PC-3 (cell line): ENCODE data around the gene SEPTIN12. TPM values are rescaled to one million over a fixed set of nuclear protein-coding genes. Genes with fewer than 3 reads are reported as not detected.

Source experiments
- ATAC-seq: fragments of 200-7000 bp; cut with Tn5 transposase; 2 replicates; pipeline ENCODE4 v1.9.1; 2020; ENCODE audit warnings: mild to moderate bottlenecking, moderate library complexity
- BruUV-seq: library from RNA; stranded (reverse); fragments of 400-500 nt; replicated peaks from 2 replicates; lab custom pipeline; 2021; lab: Mats Ljungman, UMichigan
- CTCF ChIA-PET: fragments of 300-600 bp; sonication (Branson Sonifier 250); formaldehyde crosslinking; loops from one replicate; lab custom pipeline; 2022; ENCODE audit warnings: antibody characterized with exemption; lab: Charles Lee
- POLR2A ChIA-PET: fragments of 300-600 bp; sonication (Branson Sonifier 250); formaldehyde crosslinking; loops from one replicate; lab custom pipeline; 2022; ENCODE audit warnings: antibody characterized with exemption; ENCODE audit not compliant: unreplicated experiment; lab: Charles Lee
- DNase-seq: peaks from one replicate; pipeline ENCODE4 v3.0.0-alpha.2; 2015
- H2AFZ ChIP-seq: fragments of 300-600 bp; sonication (generic); 2 replicates; pipeline ENCODE4 v1.6.0; 2016; ENCODE audit warnings: antibody characterized with exemption, low read length
- H3F3A ChIP-seq: fragments of 300-600 bp; sonication (generic); one replicate; pipeline ENCODE4 v1.6.0; 2017; ENCODE audit warnings: antibody characterized with exemption, low read length, control low read depth, mild to moderate bottlenecking; ENCODE audit not compliant: unreplicated experiment
- H3K27ac ChIP-seq: fragments of 300-600 bp; sonication (generic); 2 replicates; pipeline ENCODE4 v1.5.1; 2016; ENCODE audit warnings: mild to moderate bottlenecking, low read length
- H3K27me3 ChIP-seq: fragments of 300-600 bp; sonication (generic); 2 replicates; pipeline ENCODE4 v1.6.1; 2016; ENCODE audit warnings: low read length, mixed read lengths
- H3K36me3 ChIP-seq: fragments of 300-600 bp; sonication (generic); 2 replicates; pipeline ENCODE4 v1.6.1; 2016; ENCODE audit warnings: low read depth, mixed run types, low read length, mixed read lengths
- H3K4me1 ChIP-seq: fragments of 300-600 bp; sonication (generic); 2 replicates; pipeline ENCODE4 v1.5.1; 2016; ENCODE audit warnings: low read length; ENCODE audit not compliant: insufficient read depth
- H3K4me2 ChIP-seq: fragments of 300-600 bp; sonication (generic); 2 replicates; pipeline ENCODE4 v1.6.0; 2016; ENCODE audit warnings: low read length
- H3K4me3 ChIP-seq: fragments of 300-600 bp; sonication (generic); 2 replicates; pipeline ENCODE4 v1.5.1; 2016; ENCODE audit warnings: mild to moderate bottlenecking, low read length, mixed read lengths
- H3K79me2 ChIP-seq: fragments of 300-600 bp; sonication (generic); 2 replicates; pipeline ENCODE4 v1.6.1; 2017; ENCODE audit warnings: low read length, mixed read lengths
- H3K9ac ChIP-seq: fragments of 300-600 bp; sonication (generic); 2 replicates; pipeline ENCODE4 v1.6.0; 2016; ENCODE audit warnings: mild to moderate bottlenecking, low read length
- H3K9me2 ChIP-seq: fragments of 300-600 bp; sonication (generic); replicated peaks from 2 replicates; pipeline ENCODE4 v1.6.1; 2016; ENCODE audit warnings: mixed run types, low read length, mixed read lengths
- H3K9me3 ChIP-seq: fragments of 300-600 bp; sonication (generic); 2 replicates; pipeline ENCODE4 v1.6.1; 2016; ENCODE audit warnings: low read length, mixed read lengths
- H4K20me1 ChIP-seq: fragments of 300-600 bp; sonication (generic); 2 replicates; pipeline ENCODE4 v1.6.1; 2016; ENCODE audit warnings: low read length, mixed read lengths
- EZH2 ChIP-seq: fragments of 300-600 bp; sonication (generic); IDR thresholded peaks from one replicate; pipeline ENCODE4 v1.6.1; 2017; ENCODE audit warnings: antibody characterized with exemption, mild to moderate bottlenecking, low read length; ENCODE audit not compliant: unreplicated experiment
- EZH2phosphoT487 ChIP-seq: fragments of 300-600 bp; sonication (generic); IDR thresholded peaks from 2 replicates; pipeline ENCODE4 v1.6.1; 2018; ENCODE audit warnings: mild to moderate bottlenecking, antibody characterized with exemption, low read length, borderline replicate concordance
- intact Hi-C: fragments of 100-400 bp; cut with micrococcal nuclease; formaldehyde crosslinking; loops from 2 replicates; pipeline ENCODE4 v1.9.0; 2023
- total RNA-seq: library from RNA; depleted of rRNA; stranded (reverse); fragments of >200 nt; gene quantifications from 2 replicates; pipeline ENCODE4 v1.2.3, GENCODE V29; 2014
- TF ChIP-seq, protein P1 (sequence below): fragments of 300-600 bp; sonication (generic); conservative IDR thresholded peaks from 2 replicates; pipeline ENCODE4 v1.5.1; 2017; ENCODE audit warnings: antibody characterized with exemption, low read depth, mild to moderate bottlenecking, low read length

Gene SEPTIN12
- total RNA-seq, 1 experiment from 2014 or later = not detected

DNA sequence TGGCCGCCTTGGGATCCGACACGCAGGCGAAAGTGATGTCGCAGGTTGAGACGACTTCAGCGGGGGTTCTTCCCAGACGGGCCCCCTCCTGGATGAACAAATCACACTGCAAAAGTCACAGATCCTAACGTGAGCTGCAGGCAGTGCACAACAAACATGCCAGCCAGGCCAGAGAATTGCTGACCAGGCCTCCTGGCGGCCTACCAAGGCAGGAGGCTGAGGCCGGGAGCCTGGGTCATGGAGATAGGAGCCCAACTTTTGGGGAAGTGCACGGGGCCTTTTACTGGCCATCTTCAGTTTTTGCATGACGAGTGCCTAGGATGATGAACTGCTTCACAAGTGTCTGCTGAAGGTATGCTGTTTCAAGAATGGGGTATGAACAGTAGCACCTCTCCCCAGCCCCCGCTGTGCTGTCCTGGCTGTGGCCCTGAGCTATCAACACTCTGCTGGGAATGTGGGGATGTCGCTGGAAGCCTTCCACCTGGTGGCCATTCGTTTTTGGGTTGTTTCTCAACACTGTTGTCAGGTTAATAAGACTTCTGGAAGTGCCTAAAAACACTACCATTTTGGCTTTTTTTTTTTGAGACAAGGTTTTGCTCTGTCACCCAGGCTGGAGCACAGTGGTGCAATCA is 26.5 kb upstream of the SEPTIN12 start:
- H3K4me1 ChIP-seq = no peaks in the 10 kb centered on the region
- no peaks in the 10 kb centered on the region for H3K79me2 ChIP-seq
- H3K9me2 ChIP-seq = no peaks in the 10 kb centered on the region
- no peaks in the 10 kb centered on the region for H3F3A ChIP-seq
- intact Hi-C loops = no loop called here
- no peaks in the 10 kb centered on the region for H3K27me3 ChIP-seq
- ATAC-seq (no peak), DNase-seq (no peak)
- H3K4me2 ChIP-seq = no peak overlapping the region
- no peak overlapping the region for H3K9ac ChIP-seq
- no peaks in the 10 kb centered on the region for H4K20me1 ChIP-seq
- no peaks in the 10 kb centered on the region for H3K9me3 ChIP-seq
- H3K4me3 ChIP-seq = no peak overlapping the region
- H3K36me3 ChIP-seq = peaks cover 2% of the 10 kb centered on the region
- ChIA-PET CTCF (no interaction called here), POLR2A (interaction anchor here (0.7 kb wide), 1 partner anchor 80 kb away, joined by 4 read pairs; no protein-coding TSS in a partner anchor)
- H2AFZ ChIP-seq = no peak overlapping the region
- BruUV-seq = no TSS peak
- no peak overlapping the region for H3K27ac ChIP-seq
- TF ChIP-seq EZH2phosphoT487 = no peak
- TF ChIP-seq, protein P1, sequence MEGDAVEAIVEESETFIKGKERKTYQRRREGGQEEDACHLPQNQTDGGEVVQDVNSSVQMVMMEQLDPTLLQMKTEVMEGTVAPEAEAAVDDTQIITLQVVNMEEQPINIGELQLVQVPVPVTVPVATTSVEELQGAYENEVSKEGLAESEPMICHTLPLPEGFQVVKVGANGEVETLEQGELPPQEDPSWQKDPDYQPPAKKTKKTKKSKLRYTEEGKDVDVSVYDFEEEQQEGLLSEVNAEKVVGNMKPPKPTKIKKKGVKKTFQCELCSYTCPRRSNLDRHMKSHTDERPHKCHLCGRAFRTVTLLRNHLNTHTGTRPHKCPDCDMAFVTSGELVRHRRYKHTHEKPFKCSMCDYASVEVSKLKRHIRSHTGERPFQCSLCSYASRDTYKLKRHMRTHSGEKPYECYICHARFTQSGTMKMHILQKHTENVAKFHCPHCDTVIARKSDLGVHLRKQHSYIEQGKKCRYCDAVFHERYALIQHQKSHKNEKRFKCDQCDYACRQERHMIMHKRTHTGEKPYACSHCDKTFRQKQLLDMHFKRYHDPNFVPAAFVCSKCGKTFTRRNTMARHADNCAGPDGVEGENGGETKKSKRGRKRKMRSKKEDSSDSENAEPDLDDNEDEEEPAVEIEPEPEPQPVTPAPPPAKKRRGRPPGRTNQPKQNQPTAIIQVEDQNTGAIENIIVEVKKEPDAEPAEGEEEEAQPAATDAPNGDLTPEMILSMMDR = no peak
- TF ChIP-seq EZH2 = no peak

DNA sequence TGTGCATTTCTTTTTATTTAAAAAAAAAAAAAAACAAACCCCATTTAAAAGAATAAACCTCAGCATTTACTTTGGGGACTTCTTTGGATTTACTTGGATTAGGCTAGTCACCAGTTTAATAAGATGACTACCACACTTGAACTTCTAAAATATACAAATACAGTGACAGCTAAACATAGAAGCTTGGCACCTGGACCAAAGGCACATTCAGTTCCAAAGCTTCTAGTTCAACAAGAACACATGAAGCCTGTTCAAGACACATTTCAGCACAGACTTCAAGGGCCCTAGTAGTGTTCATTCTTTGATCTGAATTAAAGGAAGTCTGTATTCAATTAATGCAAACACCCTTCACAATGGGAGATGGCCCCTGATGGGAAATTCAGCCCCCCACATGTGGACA is 25.9 kb upstream of the SEPTIN12 start:
- no peak for DNase-seq
- Histone ChIP-seq H3K36me3 (peaks cover 2% of the 10 kb centered on the region), H3K27ac (no peak overlapping the region), H4K20me1 (no peaks in the 10 kb centered on the region), H3K27me3 (no peaks in the 10 kb centered on the region), H3K4me1 (no peaks in the 10 kb centered on the region), H3K79me2 (no peaks in the 10 kb centered on the region), H3F3A (no peaks in the 10 kb centered on the region), H2AFZ (no peak overlapping the region), H3K9me3 (no peaks in the 10 kb centered on the region), H3K4me2 (no peak overlapping the region), H3K4me3 (no peak overlapping the region), H3K9me2 (no peaks in the 10 kb centered on the region), H3K9ac (no peak overlapping the region)
- no TSS peak for BruUV-seq
- ChIA-PET CTCF (no interaction called here), POLR2A (no interaction called here)
- TF ChIP-seq EZH2phosphoT487 = no peak
- TF ChIP-seq EZH2 = no peak
- TF ChIP-seq, protein P1 = no peak
- intact Hi-C loops = no loop called here
- no peak for ATAC-seq

DNA sequence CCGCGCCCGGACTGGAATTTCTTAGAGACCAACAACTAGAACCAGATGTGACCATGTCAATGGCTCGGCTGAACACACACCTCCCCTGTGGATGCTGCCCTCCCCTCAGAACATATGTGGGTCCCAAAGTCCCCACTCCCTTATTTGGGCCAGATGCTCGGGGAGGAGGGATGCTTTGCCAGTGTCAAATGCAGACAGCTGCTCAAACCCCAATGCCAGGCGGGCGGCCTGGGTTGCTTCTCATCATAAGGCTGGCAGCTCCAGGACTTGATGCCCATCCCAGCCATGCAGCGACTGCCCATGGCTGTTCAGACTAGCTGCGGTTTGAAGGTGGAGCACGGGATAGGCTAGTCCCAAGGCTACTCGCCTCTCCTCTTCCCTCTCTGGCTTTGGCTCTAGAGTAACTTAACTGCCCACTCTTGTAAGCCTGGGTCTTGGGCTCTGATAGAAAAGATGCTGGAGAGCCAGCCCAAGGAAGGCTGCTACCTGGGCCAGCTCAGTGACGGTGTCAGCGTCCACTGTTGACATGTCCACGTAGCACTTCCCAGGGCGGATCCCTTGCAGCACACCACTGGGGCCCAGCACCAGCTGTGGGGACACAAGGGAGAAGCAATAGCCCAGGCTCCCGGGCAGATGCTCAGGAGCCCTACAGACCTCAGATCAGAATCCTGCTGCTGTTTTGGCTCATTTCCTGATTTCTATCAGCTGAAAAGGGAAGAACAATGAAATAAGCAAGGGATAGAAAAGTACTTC is 25.3 kb upstream of the SEPTIN12 start:
- no peaks in the 10 kb centered on the region for H4K20me1 ChIP-seq
- H3K9ac ChIP-seq = no peak overlapping the region
- no TSS peak for BruUV-seq
- no peaks in the 10 kb centered on the region for H3F3A ChIP-seq
- H3K9me3 ChIP-seq = no peaks in the 10 kb centered on the region
- DNase-seq (no peak), ATAC-seq (no peak)
- no peaks in the 10 kb centered on the region for H3K27me3 ChIP-seq
- no peaks in the 10 kb centered on the region for H3K4me1 ChIP-seq
- no peak overlapping the region for H3K4me3 ChIP-seq
- H3K36me3 ChIP-seq = peaks cover 2% of the 10 kb centered on the region
- H3K4me2 ChIP-seq = no peak overlapping the region
- ChIA-PET POLR2A (no interaction called here), CTCF (no interaction called here)
- no peak overlapping the region for H3K27ac ChIP-seq
- no peaks in the 10 kb centered on the region for H3K9me2 ChIP-seq
- no peak for TF ChIP-seq EZH2
- TF ChIP-seq, protein P1 = no peak
- no peak for TF ChIP-seq EZH2phosphoT487
- no peak overlapping the region for H2AFZ ChIP-seq
- H3K79me2 ChIP-seq = no peaks in the 10 kb centered on the region
- intact Hi-C loops = no loop called here
